GM13977 (cell line): ENCODE results near the gene ASB6.

Experiments
- DNase-seq: peaks from one replicate; pipeline ENCODE4 v3.0.0; 2012; ENCODE audit warnings: low spot score
- in situ Hi-C: fragments of 300-500 bp; cut with MboI; formaldehyde crosslinking; loops from one replicate; pipeline ENCODE4 v1.12.0; 2022; ENCODE audit warnings: low sequenced_read_pairs, low pct_unique_long_range_greater_than_20kb, mixed read lengths, inconsistent platforms; ENCODE audit not compliant: unreplicated experiment
- TF ChIP-seq, protein P1 (sequence below): IDR thresholded peaks from 2 replicates; pipeline ENCODE4 v1.5.1; 2012; ENCODE audit warnings: mild to moderate bottlenecking, control low read depth; ENCODE audit not compliant: insufficient read depth; ENCODE audit errors: extremely low read depth, missing control alignments

Gene ASB6

DNA sequence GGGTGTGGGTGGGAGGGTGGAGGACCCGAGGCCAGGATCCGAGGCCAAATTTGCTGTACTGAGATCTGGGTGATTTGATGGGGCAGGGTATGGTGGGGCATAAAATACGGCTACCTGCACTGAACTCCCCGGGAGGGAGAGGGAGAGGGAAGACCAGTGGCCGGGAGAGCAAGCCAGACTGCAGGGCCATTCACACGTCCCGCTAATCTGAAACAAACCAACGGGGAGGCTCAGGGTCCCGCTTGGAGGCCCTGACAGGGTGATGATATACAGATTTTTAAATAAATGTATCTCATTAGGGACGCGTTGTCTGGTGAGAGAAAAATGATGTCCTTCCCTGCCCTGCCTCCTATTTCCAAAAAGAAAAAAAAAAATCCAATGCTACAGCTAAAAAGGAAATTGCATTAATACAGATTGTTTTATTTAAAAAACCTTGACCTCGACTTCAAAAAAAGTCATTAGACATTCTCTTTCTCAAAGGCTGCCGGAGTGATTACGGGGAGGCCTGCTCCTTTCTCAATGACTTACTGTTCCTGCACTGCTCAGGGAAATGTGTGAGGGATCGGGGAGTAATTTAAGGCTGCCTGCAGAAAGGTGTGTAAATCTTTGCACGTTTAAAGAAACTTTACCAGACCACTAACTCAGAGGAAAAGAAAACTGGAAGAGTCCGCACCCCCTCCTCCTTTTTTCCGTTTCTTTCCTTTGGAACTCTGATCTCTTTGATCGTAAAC lies 12.0 kb upstream of the ASB6 start:
- TF ChIP-seq, protein P1, sequence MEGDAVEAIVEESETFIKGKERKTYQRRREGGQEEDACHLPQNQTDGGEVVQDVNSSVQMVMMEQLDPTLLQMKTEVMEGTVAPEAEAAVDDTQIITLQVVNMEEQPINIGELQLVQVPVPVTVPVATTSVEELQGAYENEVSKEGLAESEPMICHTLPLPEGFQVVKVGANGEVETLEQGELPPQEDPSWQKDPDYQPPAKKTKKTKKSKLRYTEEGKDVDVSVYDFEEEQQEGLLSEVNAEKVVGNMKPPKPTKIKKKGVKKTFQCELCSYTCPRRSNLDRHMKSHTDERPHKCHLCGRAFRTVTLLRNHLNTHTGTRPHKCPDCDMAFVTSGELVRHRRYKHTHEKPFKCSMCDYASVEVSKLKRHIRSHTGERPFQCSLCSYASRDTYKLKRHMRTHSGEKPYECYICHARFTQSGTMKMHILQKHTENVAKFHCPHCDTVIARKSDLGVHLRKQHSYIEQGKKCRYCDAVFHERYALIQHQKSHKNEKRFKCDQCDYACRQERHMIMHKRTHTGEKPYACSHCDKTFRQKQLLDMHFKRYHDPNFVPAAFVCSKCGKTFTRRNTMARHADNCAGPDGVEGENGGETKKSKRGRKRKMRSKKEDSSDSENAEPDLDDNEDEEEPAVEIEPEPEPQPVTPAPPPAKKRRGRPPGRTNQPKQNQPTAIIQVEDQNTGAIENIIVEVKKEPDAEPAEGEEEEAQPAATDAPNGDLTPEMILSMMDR = no peak

GRCh38 chr9:129650680-129651235 lies 8.8 kb upstream of the ASB6 start:
- TF ChIP-seq, protein P1 = no peak
- in situ Hi-C loops = loop anchor here (25.0 kb wide), 1 partner anchor 137 kb away; no protein-coding TSS in a partner anchor
- no peak for DNase-seq

More for the DNA sequence above, 12.0 kb upstream of the ASB6 start:
- DNase-seq = no peak
- in situ Hi-C loops = loop anchor here (25.0 kb wide), 1 partner anchor 133 kb away; no protein-coding TSS in a partner anchor

DNA sequence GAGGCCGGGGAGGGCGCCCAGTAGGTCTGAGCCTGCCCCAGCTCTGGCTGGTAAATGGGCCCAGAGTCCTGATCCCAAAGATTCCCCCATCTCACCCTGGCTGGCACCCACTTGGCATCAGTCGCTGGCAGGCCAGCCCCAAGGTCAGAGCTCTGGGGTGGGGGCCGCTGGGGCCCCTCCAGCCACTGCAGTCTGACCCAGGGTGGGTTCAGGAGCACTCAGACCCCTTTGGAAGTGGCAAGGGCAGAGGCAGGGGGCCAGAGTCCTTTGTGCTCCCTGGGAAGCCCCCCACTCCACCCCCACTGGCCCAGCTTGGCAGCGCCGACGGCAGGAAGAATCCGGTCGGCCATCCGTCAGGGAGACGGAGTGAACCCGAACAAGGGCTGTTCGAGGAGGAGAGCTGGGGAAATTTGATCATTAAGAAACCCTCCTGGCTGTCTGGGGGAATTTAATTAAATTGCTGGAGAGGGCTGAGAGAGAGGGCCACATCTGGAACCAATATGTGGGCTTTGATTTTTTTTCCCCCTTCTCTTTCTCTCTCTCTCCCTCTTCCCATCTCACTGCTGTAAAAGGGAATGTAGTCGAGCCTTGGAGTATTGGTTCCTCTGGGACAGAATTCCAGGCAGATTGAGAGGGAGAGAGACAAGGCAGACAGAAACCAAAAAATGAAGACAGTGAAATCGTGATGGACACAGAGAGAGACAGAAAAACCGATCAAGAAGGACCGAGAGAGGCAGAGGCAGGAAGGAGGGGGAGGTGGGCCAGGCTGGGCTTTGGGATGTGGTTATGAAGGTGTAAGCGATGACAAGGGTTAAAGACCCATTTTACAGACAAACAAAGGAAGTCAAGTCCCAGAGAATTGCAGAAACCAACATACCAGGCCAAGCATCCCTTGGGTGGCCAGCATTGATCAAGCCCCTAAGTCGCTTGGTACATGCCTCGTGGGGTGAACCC lies 8.1 kb upstream of the ASB6 start:
- TF ChIP-seq, protein P1 = no peak
- in situ Hi-C loops = loop anchor here (25.0 kb wide), 1 partner anchor 137 kb away; no protein-coding TSS in a partner anchor

GRCh38 chr9:129648764-129649115 lies 6.8 kb upstream of the ASB6 start:
- TF ChIP-seq, protein P1 = no peak
- DNase-seq = no peak
- in situ Hi-C loops = no loop called here

More for the DNA sequence above, 8.1 kb upstream of the ASB6 start:
- no peak for DNase-seq

GRCh38 chr9:129648092-129648763 lies 6.3 kb upstream of the ASB6 start:
- in situ Hi-C loops = no loop called here
- TF ChIP-seq, protein P1 = no peak
- no peak for DNase-seq

- no peak for DNase-seq
- in situ Hi-C loops = no loop called here
- TF ChIP-seq, protein P1 = no peak
These were observed 5.7 kb upstream of the ASB6 start for GRCh38 chr9:129647635-129648034.
